Caco-2 (cell line): ENCODE data around the gene STAC3. TPM values are rescaled to one million over a fixed set of nuclear protein-coding genes. Genes with fewer than 3 reads are reported as not detected.
A peak's percentile ranks its signal among the peaks of the same experiment; 100 is the strongest.

Experiments
- BruUV-seq: library from RNA; stranded (reverse); fragments of 400-500 nt; replicated peaks from 2 replicates; lab custom pipeline; 2021; lab: Mats Ljungman, UMichigan
- CTCF ChIA-PET: fragments of 300-600 bp; sonication (Branson Sonifier 250); formaldehyde crosslinking; loops from one replicate; lab custom pipeline; 2022; ENCODE audit warnings: antibody characterized with exemption; lab: Charles Lee
- POLR2A ChIA-PET: fragments of 300-600 bp; sonication (Branson Sonifier 250); formaldehyde crosslinking; loops from one replicate; lab custom pipeline; 2022; ENCODE audit warnings: antibody characterized with exemption; lab: Charles Lee
- DNase-seq, 2 experiments: peaks; one replicate each; pipeline versions ENCODE4 v3.0.0 to v3.0.0-alpha.2; 2020 to 2022
- H3K27me3 ChIP-seq: replicated peaks from 2 replicates; pipeline ENCODE4 v1.6.0; 2011; ENCODE audit warnings: low read length; ENCODE audit not compliant: control insufficient read depth, insufficient read depth
- H3K36me3 ChIP-seq: 2 replicates; pipeline ENCODE4 v1.5.1; 2011; ENCODE audit warnings: low read length; ENCODE audit not compliant: control insufficient read depth, insufficient read depth
- H3K4me1 ChIP-seq: fragments of 250-450 bp; sonication (Bioruptor Pico); 2 replicates; pipeline ENCODE4 v1.5.1; 2020; ENCODE audit warnings: mild to moderate bottlenecking
- H3K4me3 ChIP-seq: 2 replicates; pipeline ENCODE4 v1.5.1; 2011; ENCODE audit warnings: low read depth, mild to moderate bottlenecking, control low read depth, low read length
- H3K9me3 ChIP-seq: fragments of 250-450 bp; sonication (Bioruptor Pico); 2 replicates; pipeline ENCODE4 v1.5.1; 2020; ENCODE audit warnings: mild to moderate bottlenecking, moderate library complexity
- H3K27ac Mint-ChIP-seq: one replicate; pipeline ENCODE4 v1.8.0; 2022; ENCODE audit warnings: mixed read lengths; ENCODE audit not compliant: unreplicated experiment
- H3K27me3 Mint-ChIP-seq: one replicate; pipeline ENCODE4 v1.8.0; 2022; ENCODE audit warnings: mixed read lengths; ENCODE audit not compliant: insufficient read depth, unreplicated experiment
- H3K36me3 Mint-ChIP-seq: one replicate; pipeline ENCODE4 v1.8.0; 2022; ENCODE audit warnings: mild to moderate bottlenecking, mixed read lengths; ENCODE audit not compliant: insufficient read depth, unreplicated experiment
- H3K4me1 Mint-ChIP-seq: one replicate; pipeline ENCODE4 v1.8.0; 2022; ENCODE audit warnings: low read depth, mixed read lengths; ENCODE audit not compliant: unreplicated experiment
- H3K4me3 Mint-ChIP-seq: one replicate; pipeline ENCODE4 v1.8.0; 2022; ENCODE audit warnings: mild to moderate bottlenecking, moderate library complexity, mixed read lengths; ENCODE audit not compliant: unreplicated experiment
- H3K9me3 Mint-ChIP-seq: one replicate; pipeline ENCODE4 v1.8.0; 2022; ENCODE audit warnings: mixed read lengths; ENCODE audit not compliant: unreplicated experiment
- CTCF ChIP-seq, 2 experiments: fragments of 200-600 bp in 1 of 2; IDR thresholded peaks; 1 replicate in 1 of 2; 2 replicates in 1 of 2; pipeline versions ENCODE4 v1.5.1 to v1.8.0; 2011 to 2022; ENCODE audit warnings: antibody characterized with exemption in 1 of 2, control low read depth in 1 of 2, inconsistent platforms in 1 of 2, low read depth in 1 of 2, low read length in 1 of 2, mild to moderate bottlenecking in 1 of 2, moderate library complexity in 1 of 2; ENCODE audit not compliant: insufficient read depth in 1 of 2, severe bottlenecking in 1 of 2, unreplicated experiment in 1 of 2
- intact Hi-C: fragments of 100-400 bp; cut with micrococcal nuclease; formaldehyde crosslinking; loops from one replicate; pipeline ENCODE4 v1.10.0; 2022; ENCODE audit not compliant: unreplicated experiment
- total RNA-seq: library from RNA; stranded (reverse); gene quantifications from 2 replicates; pipeline ENCODE4 v1.2.3, GENCODE V29; 2022

Gene STAC3
- total RNA-seq, 1 experiment from 2014 or later = 0.70 TPM

- Mint-ChIP-seq H3K27me3 (peaks cover 7% of the 10 kb centered on the region), H3K4me3 (peak overlapping the region; percentile 74), H3K36me3 (peaks cover 28% of the 10 kb centered on the region), H3K4me1 (peaks cover 28% of the 10 kb centered on the region), H3K27ac (peak overlapping the region; percentile 50), H3K9me3 (no peaks in the 10 kb centered on the region)
- peaks cover 19% of the 10 kb centered on the region for H3K4me1 ChIP-seq
- DNase-seq = peak; percentile 80 to 90
- H3K36me3 ChIP-seq = no peaks in the 10 kb centered on the region
- POLR2A ChIA-PET = interaction anchor here (1.8 kb wide), 1 partner anchor 14 kb away, joined by 16 read pairs; the partner anchor contains the start of gene SHMT2
- H3K4me3 ChIP-seq = peak overlapping the region; percentile 57
- TF ChIP-seq CTCF (IDR thresholded peaks at IDR 0.05; ENCODE audit: insufficient read depth in 1 of 2, low read depth in 1 of 2, low read length in 1 of 2, severe bottlenecking in 1 of 2, unreplicated experiment in 1 of 2) = peak; percentile 66 to 82
- peaks cover 9% of the 10 kb centered on the region for H3K27me3 ChIP-seq
- CTCF ChIA-PET = interaction anchor here (0.6 to 6.4 kb wide), 24 partner anchors 8 to 493 kb away, joined by 3 to 80 read pairs (median 6); partner anchors contain the start of genes INHBE, NXPH4 and SHMT2
- intact Hi-C loops = loop anchor here (1.0 kb wide), 1 partner anchor 29 kb away; no protein-coding TSS in a partner anchor
- H3K9me3 ChIP-seq = no peaks in the 10 kb centered on the region
- BruUV-seq = no TSS peak
Observed at GRCh38 chr12:57243521-57244311, 7.3 kb downstream of the STAC3 start.

- peak; percentile 74 to 84 for TF ChIP-seq CTCF (IDR thresholded peaks at IDR 0.05; ENCODE audit: insufficient read depth in 1 of 2, low read depth in 1 of 2, low read length in 1 of 2, severe bottlenecking in 1 of 2, unreplicated experiment in 1 of 2)
- Mint-ChIP-seq H3K27me3 (peaks cover 7% of the 10 kb centered on the region), H3K9me3 (no peaks in the 10 kb centered on the region), H3K27ac (peak overlapping the region; percentile 46), H3K4me1 (peaks cover 32% of the 10 kb centered on the region), H3K36me3 (peaks cover 37% of the 10 kb centered on the region), H3K4me3 (peak overlapping the region; percentile 74)
- no TSS peak for BruUV-seq
- H3K4me3 ChIP-seq = peak overlapping the region; percentile 57
- peaks cover 9% of the 10 kb centered on the region for H3K27me3 ChIP-seq
- ChIA-PET CTCF (interaction anchor here (0.6 to 6.4 kb wide), 27 partner anchors 9 to 494 kb away, joined by 3 to 80 read pairs (median 5); partner anchors contain the start of genes INHBE, NXPH4 and SHMT2), POLR2A (interaction anchor here (0.6 to 1.8 kb wide), 2 partner anchors 13 to 210 kb away, joined by 6 to 16 read pairs; partner anchors contain the start of gene SHMT2)
- DNase-seq = peak; percentile 84 to 91
- no peaks in the 10 kb centered on the region for H3K9me3 ChIP-seq
- intact Hi-C loops = loop anchor here (1.0 kb wide), 1 partner anchor 29 kb away; no protein-coding TSS in a partner anchor
- no peaks in the 10 kb centered on the region for H3K36me3 ChIP-seq
- peaks cover 19% of the 10 kb centered on the region for H3K4me1 ChIP-seq
Observed at GRCh38 chr12:57242691-57243454, 8.1 kb downstream of the STAC3 start.

GRCh38 chr12:57242329-57242690, 8.7 kb downstream of the STAC3 start:
- H3K36me3 Mint-ChIP-seq = peaks cover 43% of the 10 kb centered on the region
- BruUV-seq = no TSS peak
- intact Hi-C loops = no loop called here
- Histone ChIP-seq H3K4me1 (peaks cover 19% of the 10 kb centered on the region), H3K9me3 (no peaks in the 10 kb centered on the region), H3K4me3 (peak overlapping the region; percentile 57; the same call in 1 of the 2 replicates), H3K27me3 (peaks cover 9% of the 10 kb centered on the region), H3K36me3 (no peaks in the 10 kb centered on the region)
- ChIA-PET CTCF (interaction anchor here (0.6 to 6.4 kb wide), 19 partner anchors 10 to 217 kb away, joined by 3 to 80 read pairs (median 8); partner anchors contain the start of genes INHBE, NXPH4 and SHMT2), POLR2A (interaction anchor here (1.8 kb wide), 1 partner anchor 13 kb away, joined by 16 read pairs; the partner anchor contains the start of gene SHMT2)
- H3K27me3 Mint-ChIP-seq = peaks cover 7% of the 10 kb centered on the region
- H3K4me1 Mint-ChIP-seq = peaks cover 38% of the 10 kb centered on the region
- peak overlapping the region; percentile 46 for H3K27ac Mint-ChIP-seq
- peak overlapping the region; percentile 74 for H3K4me3 Mint-ChIP-seq
- no peak for TF ChIP-seq CTCF (IDR thresholded peaks at IDR 0.05; ENCODE audit: insufficient read depth in 1 of 2, low read depth in 1 of 2, low read length in 1 of 2, severe bottlenecking in 1 of 2, unreplicated experiment in 1 of 2)
- H3K9me3 Mint-ChIP-seq = no peaks in the 10 kb centered on the region
- no peak for DNase-seq
